K562 treated with DMSO at 1 percent for 48 hours (cell line): ENCODE results near the gene TAF5L. TPM values are rescaled to one million over a fixed set of nuclear protein-coding genes. Genes with fewer than 3 reads are reported as not detected.

Experiments used
- total RNA-seq: library from RNA; unstranded; fragments of 300-600 nt; gene quantifications from 2 replicates; pipeline ENCODE4 v1.2.3, GENCODE V29; 2022; ENCODE audit warnings: low replicate concordance; ENCODE audit errors: extremely low read depth

TAF5L gene
- total RNA-seq: not detected in 2 replicates

DNA sequence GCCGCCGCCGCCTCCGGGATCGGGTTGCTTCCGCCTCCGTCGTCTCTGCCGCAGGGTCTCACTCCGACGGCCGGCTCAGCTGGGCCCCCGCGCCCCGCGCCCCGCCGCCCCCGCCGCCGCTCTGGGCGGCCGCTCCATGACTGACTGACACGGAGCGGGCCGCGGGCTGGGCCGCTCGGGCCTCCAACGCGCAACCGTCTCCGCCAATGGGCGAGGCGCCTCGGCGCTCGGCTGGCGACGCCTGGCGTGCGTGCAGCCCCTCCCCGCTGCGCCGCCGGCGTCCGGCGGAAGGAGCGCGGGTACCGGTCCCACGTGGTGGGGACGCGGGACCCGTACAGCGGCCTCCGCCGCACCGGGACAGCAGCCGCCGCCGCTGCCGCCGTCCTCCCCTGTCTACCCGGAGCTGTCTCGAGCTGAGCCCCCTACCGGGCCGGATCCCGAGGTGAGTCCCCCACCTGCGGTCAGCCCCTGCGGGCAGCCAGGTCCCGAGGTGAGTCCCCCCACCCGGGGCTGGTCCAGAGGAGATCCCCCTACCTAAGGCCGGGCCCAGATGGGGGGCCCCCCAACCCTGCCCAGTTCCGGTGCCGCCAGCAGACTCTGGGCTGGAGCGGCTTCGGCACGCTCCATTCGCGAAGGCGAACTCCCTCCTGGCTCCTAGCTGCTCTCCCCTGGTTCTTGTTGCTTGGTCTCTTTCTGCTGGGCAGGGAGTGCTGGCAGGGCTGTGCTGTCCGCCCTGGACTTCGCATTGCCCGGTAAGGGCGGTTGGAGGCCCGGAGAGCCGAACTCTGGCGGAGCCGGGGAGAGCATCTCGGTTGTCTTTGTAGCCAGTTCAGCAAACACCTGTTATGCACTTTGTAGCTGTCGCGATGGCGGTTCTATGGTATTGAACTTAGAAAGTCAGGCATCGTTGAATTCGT is at the start of gene TAF5L, which contains the start of gene URB2:
TSS of gene TAF5L (minus strand) at position 208 of the 917 bp plus-strand sequence. CDS start 11,640 bp downstream, outside the sequence.
TSS of gene URB2 (plus strand) at position 333 of the 917 bp plus-strand sequence. CDS start 1,387 bp downstream, outside the sequence.

DNA sequence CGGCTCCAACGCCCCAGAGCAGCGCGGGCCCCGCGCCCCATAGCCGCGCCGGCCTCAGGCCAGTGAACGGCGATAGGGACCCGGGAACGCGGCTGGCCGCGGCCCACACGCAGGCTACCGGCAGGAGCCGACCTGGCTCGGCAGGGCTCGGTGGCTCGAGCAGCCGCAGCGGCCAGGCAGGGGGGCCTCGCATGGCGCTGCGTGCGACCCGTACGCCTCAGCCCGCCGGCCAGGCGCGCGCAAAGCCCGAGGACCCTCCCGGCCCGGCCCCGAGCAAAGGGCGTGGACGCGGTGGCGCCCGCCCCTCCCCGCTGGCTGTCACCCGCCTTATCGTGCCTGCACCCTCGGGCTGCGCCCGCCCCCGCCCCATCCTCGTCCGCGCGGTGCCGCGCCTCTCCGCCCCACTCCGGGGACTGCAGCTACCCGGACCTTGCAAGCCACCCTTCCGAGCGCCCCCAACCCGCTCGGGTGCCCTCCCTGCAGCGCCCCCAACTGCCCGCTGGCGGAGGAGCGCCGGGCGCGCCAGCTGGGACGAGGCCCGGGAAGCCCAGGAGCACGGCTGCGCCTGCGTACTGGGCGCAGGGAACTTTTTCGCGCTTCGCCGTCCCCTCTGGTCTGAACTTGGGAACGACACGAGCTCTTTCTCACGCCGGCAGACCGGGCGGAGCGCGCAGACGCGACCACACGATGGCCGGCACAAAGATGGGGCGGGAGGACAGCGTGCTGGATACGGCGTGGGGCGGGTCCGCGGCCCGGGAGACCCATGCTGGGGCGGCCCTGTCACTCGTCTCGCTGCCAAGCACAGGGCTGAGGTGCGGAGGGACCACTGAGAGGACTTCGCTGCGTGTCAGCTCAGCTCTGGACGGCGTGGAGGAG is 67.2 kb downstream of the TAF5L start, which contains the start of gene ABCB10:
TSS of gene ABCB10 (minus strand) at position 248 of the 876 bp plus-strand sequence. CDS start at position 193, 55 bp downstream.

Other genes with a start within 250 kb of the TAF5L start
- not detected in 2 replicates for gene ACTA1, start 192.0 kb downstream of the TAF5L start, total RNA-seq
- not detected in 2 replicates for gene NUP133, start 117.8 kb downstream of the TAF5L start, total RNA-seq
- gene ABCB10, start 67.4 kb downstream of the TAF5L start, total RNA-seq: not detected in 2 replicates
- gene URB2, start 125 bp upstream of the TAF5L start, total RNA-seq: not detected in 2 replicates